CD14-positive monocyte (primary cell): ENCODE results near the gene ETFRF1. TPM values are rescaled to one million over a fixed set of nuclear protein-coding genes. Genes with fewer than 3 reads are reported as not detected.

Source experiments
- DNase-seq, 3 donors: peaks; one replicate each; pipeline ENCODE4 v3.0.0-alpha.2; 2011 to 2022
- H2AFZ ChIP-seq: 2 replicates; pipeline ENCODE4 v1.6.0; 2012; ENCODE audit warnings: mild to moderate bottlenecking, low read depth, low read length, inconsistent platforms; ENCODE audit not compliant: insufficient read depth, poor library complexity, severe bottlenecking
- H3K27ac ChIP-seq, 2 donors: 1 replicate in 1 of 2; 2 replicates in 1 of 2; pipeline ENCODE4 v1.5.1; 2012 to 2013; ENCODE audit warnings: low read length in 2 of 2, control low read depth in 1 of 2, inconsistent platforms in 1 of 2, low read depth in 1 of 2, mild to moderate bottlenecking in 1 of 2
- H3K27me3 ChIP-seq, 2 donors: one replicate each; pipeline versions ENCODE4 v1.6.0 to v1.6.1; 2011 to 2013; ENCODE audit warnings: low read length in 2 of 2; ENCODE audit not compliant: control insufficient read depth in 2 of 2, insufficient read depth in 2 of 2
- H3K36me3 ChIP-seq, 2 donors: replicated peaks in 1 of 2; 1 replicate in 1 of 2; 2 replicates in 1 of 2; pipeline versions ENCODE4 v1.5.1 to v1.6.1; 2012 to 2013; ENCODE audit warnings: low read length in 2 of 2, control low read depth in 1 of 2, inconsistent platforms in 1 of 2, mild to moderate bottlenecking in 1 of 2; ENCODE audit not compliant: insufficient read depth in 2 of 2, control insufficient read depth in 1 of 2
- H3K4me1 ChIP-seq, 2 donors: 1 replicate in 1 of 2; 2 replicates in 1 of 2; pipeline versions ENCODE4 v1.5.1 to v1.6.1; 2012 to 2013; ENCODE audit warnings: low read length in 2 of 2, control low read depth in 1 of 2, inconsistent platforms in 1 of 2, mild to moderate bottlenecking in 1 of 2, moderate library complexity in 1 of 2; ENCODE audit not compliant: insufficient read depth in 2 of 2, control insufficient read depth in 1 of 2
- H3K4me2 ChIP-seq: replicated peaks from 2 replicates; pipeline ENCODE3; 2012; ENCODE audit warnings: low read length, moderate library complexity, mild to moderate bottlenecking; ENCODE audit not compliant: poor library complexity, severe bottlenecking; ENCODE audit errors: extremely low read depth
- H3K4me3 ChIP-seq, 3 experiments: fragments of 200-600 bp in 1 of 3; sonication (generic) in 1 of 3; replicated peaks in 1 of 3; 1 replicate in 2 of 3; 2 replicates in 1 of 3; pipeline ENCODE4 v1.5.1; 2011 to 2013; ENCODE audit warnings: low read length in 3 of 3, mild to moderate bottlenecking in 3 of 3, control low read depth in 2 of 3, low read depth in 2 of 3, inconsistent platforms in 1 of 3, moderate library complexity in 1 of 3
- H3K79me2 ChIP-seq: 2 replicates; pipeline ENCODE4 v1.6.0; 2012; ENCODE audit warnings: mild to moderate bottlenecking, control low read depth, inconsistent platforms, low read length, moderate library complexity; ENCODE audit not compliant: insufficient read depth
- H3K9ac ChIP-seq: 2 replicates; pipeline ENCODE4 v1.6.0; 2017; ENCODE audit warnings: low read length, mild to moderate bottlenecking; ENCODE audit not compliant: insufficient read depth, poor library complexity, severe bottlenecking
- H3K9me3 ChIP-seq, 2 donors: replicated peaks in 1 of 2; 1 replicate in 1 of 2; 2 replicates in 1 of 2; pipeline versions ENCODE4 v1.5.1 to v1.6.1; 2012 to 2013; ENCODE audit warnings: low read length in 2 of 2, control low read depth in 1 of 2; ENCODE audit not compliant: control insufficient read depth in 1 of 2, insufficient read depth in 1 of 2
- H4K20me1 ChIP-seq: 2 replicates; pipeline ENCODE4 v1.6.0; 2012; ENCODE audit warnings: mild to moderate bottlenecking, low read length, control low read depth, moderate library complexity; ENCODE audit not compliant: insufficient read depth
- H3K27ac Mint-ChIP-seq, 7 donors: one replicate each; pipeline ENCODE4 v1.8.0; 2020; ENCODE audit warnings: mild to moderate bottlenecking in 7 of 7, mixed read lengths in 7 of 7, moderate library complexity in 6 of 7, inconsistent platforms in 2 of 7
- H3K27me3 Mint-ChIP-seq, 3 donors: one replicate each; pipeline ENCODE4 v1.8.0; 2021 to 2022; ENCODE audit warnings: low read depth in 3 of 3, mild to moderate bottlenecking in 3 of 3, mixed read lengths in 3 of 3, moderate library complexity in 3 of 3, inconsistent platforms in 1 of 3
- H3K36me3 Mint-ChIP-seq, 2 donors: one replicate each; pipeline ENCODE4 v1.8.0; 2020; ENCODE audit warnings: mixed read lengths in 2 of 2, inconsistent platforms in 1 of 2, mild to moderate bottlenecking in 1 of 2
- H3K4me1 Mint-ChIP-seq: one replicate; pipeline ENCODE4 v1.8.0; 2020; ENCODE audit warnings: mild to moderate bottlenecking, mixed read lengths
- H3K4me3 Mint-ChIP-seq, 2 donors: one replicate each; pipeline ENCODE4 v1.8.0; 2020; ENCODE audit warnings: mild to moderate bottlenecking in 2 of 2, mixed read lengths in 2 of 2, moderate library complexity in 1 of 2
- H3K9me3 Mint-ChIP-seq, 7 donors: one replicate each; pipeline ENCODE4 v1.8.0; 2020 to 2022; ENCODE audit warnings: mixed read lengths in 7 of 7, mild to moderate bottlenecking in 6 of 7, moderate library complexity in 6 of 7, inconsistent platforms in 2 of 7
- WGBS: methylation state at CpG from one replicate; pipeline ENCODE4 v1.1.5; 2013; ENCODE audit warnings: missing lambda C conversion rate; ENCODE audit not compliant: insufficient coverage; 5-methylcytosine and 5-hydroxymethylcytosine counted together
- intact Hi-C, 2 donors: fragments of 100-400 bp; cut with micrococcal nuclease; formaldehyde crosslinking; loops; one replicate each; pipeline versions ENCODE4 v1.15.0 to v1.15.1; 2023
- polyA plus RNA-seq, 3 donors: library from polyadenylated mRNA; depleted of rRNA in 1 of 3; unstranded in 2 of 3; stranded (reverse) in 1 of 3; fragments of 300-500 nt in 2 of 3; fragments of >200 nt in 1 of 3; fragmentation: Illumina TruSeq in 2 of 3; gene quantifications; 1 replicate in 2 of 3; 2 replicates in 1 of 3; pipeline ENCODE4 v1.2.3, GENCODE V29; 2012 to 2021
- TF ChIP-seq, protein P1 (sequence below): fragments of 200-600 bp; IDR thresholded peaks from one replicate; pipeline ENCODE4 v1.8.0; 2022; ENCODE audit warnings: antibody characterized with exemption, mild to moderate bottlenecking

Gene ETFRF1
- polyA plus RNA-seq, 3 donors, result 9.8 to 28.9 (median 16.0) TPM

DNA sequence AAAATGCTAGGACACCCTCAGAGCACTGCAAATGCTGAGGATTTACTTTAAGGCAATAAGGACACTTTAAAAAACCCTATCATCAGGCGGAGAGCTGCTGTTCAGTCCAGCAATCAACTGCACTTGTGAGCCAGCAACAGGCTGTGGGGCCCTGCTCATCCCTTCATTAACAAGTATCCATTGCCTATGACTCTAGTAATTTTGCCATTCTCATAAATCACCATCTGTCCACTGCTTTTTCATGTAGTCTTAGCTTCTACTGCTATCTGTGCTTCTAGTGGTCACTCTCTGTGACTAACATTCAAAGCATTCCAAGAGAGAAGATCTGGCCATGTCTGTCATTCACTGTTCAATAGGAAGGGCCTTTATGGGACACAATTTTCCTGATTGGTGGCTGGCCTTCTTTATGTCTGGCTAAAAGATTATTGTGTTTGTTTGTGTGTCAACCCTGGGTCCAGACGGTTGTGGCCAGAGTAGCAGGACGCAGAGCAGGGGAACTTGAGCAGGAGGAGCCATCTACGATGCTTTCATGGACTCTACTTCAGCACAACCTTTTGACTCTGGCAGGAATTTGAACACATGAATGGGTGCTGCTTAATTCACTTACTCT lies 59.3 kb downstream of the ETFRF1 start:
- Histone ChIP-seq H3K4me1 (peaks cover 9 to 13% of the 10 kb centered on the region in 2 donors), H3K27me3 (no peaks in the 10 kb centered on the region), H2AFZ (no peak overlapping the region), H3K4me3 (no peak overlapping the region), H3K4me2 (no peak overlapping the region), H4K20me1 (peaks cover 3% of the 10 kb centered on the region), H3K79me2 (peaks cover 9% of the 10 kb centered on the region), H3K9ac (no peak overlapping the region), H3K27ac (no peak overlapping the region), H3K36me3 (no peaks in the 10 kb centered on the region), H3K9me3 (no peaks in the 10 kb centered on the region)
- TF ChIP-seq, protein P1, sequence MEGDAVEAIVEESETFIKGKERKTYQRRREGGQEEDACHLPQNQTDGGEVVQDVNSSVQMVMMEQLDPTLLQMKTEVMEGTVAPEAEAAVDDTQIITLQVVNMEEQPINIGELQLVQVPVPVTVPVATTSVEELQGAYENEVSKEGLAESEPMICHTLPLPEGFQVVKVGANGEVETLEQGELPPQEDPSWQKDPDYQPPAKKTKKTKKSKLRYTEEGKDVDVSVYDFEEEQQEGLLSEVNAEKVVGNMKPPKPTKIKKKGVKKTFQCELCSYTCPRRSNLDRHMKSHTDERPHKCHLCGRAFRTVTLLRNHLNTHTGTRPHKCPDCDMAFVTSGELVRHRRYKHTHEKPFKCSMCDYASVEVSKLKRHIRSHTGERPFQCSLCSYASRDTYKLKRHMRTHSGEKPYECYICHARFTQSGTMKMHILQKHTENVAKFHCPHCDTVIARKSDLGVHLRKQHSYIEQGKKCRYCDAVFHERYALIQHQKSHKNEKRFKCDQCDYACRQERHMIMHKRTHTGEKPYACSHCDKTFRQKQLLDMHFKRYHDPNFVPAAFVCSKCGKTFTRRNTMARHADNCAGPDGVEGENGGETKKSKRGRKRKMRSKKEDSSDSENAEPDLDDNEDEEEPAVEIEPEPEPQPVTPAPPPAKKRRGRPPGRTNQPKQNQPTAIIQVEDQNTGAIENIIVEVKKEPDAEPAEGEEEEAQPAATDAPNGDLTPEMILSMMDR, result no peak
- H3K36me3 Mint-ChIP-seq, result no peaks in the 10 kb centered on the region
- no peaks in the 10 kb centered on the region for H3K9me3 Mint-ChIP-seq
- DNase-seq, result no peak
- H3K27ac Mint-ChIP-seq, result no peak overlapping the region
- peaks cover 16% of the 10 kb centered on the region for H3K4me1 Mint-ChIP-seq
- H3K4me3 Mint-ChIP-seq, result no peak overlapping the region
- 92% methylated on average over 3 of the region's 4 CpGs for WGBS
- intact Hi-C loops, result loop anchor here in 1 of 2 donors (5.0 kb wide), 1 partner anchor 83 kb away; no protein-coding TSS in a partner anchor
- H3K27me3 Mint-ChIP-seq, result peaks cover 0 to 6% (median 2%) of the 10 kb centered on the region in 3 donors

Other genes starting within 250 kb of the ETFRF1 start
- 10 to 100 TPM in 2 of 3 donors, 1 to 10 TPM in 1; 3.5 to 16.9 (median 15.2) TPM for gene BCAT1, start 246.1 kb upstream of the ETFRF1 start, polyA plus RNA-seq
- not detected for gene DNAI7, start 77 bp upstream of the ETFRF1 start, polyA plus RNA-seq
- gene KRAS, start 55.7 kb downstream of the ETFRF1 start, polyA plus RNA-seq, result 10 to 100 TPM; 12.1 to 37.4 (median 33.0) TPM